ENCODE data around the gene GPR22. TPM values are rescaled to one million over a fixed set of nuclear protein-coding genes. Genes with fewer than 3 reads are reported as not detected.

GPR22 gene, protein sequence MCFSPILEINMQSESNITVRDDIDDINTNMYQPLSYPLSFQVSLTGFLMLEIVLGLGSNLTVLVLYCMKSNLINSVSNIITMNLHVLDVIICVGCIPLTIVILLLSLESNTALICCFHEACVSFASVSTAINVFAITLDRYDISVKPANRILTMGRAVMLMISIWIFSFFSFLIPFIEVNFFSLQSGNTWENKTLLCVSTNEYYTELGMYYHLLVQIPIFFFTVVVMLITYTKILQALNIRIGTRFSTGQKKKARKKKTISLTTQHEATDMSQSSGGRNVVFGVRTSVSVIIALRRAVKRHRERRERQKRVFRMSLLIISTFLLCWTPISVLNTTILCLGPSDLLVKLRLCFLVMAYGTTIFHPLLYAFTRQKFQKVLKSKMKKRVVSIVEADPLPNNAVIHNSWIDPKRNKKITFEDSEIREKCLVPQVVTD
- not detected in 2 replicates for total RNA-seq (2012; rRNA removed)
- not detected in 2 replicates for polyA plus RNA-seq (2012; rRNA removed)
- not detected in 2 replicates for polyA plus RNA-seq (2012; cell fraction: cytosol; rRNA removed)
- polyA plus RNA-seq (2012; cell fraction: nucleus; rRNA removed; ENCODE audit: low replicate concordance), result not detected in 2 replicates
- not detected for Bru-seq, nascent RNA
- BruChase-seq, experiment 1, labeled RNA remaining after a 6-hour chase, result not detected
- not detected for BruChase-seq, experiment 2, labeled RNA remaining after a 2-hour chase
- long read RNA-seq, result 0 reads

DNA sequence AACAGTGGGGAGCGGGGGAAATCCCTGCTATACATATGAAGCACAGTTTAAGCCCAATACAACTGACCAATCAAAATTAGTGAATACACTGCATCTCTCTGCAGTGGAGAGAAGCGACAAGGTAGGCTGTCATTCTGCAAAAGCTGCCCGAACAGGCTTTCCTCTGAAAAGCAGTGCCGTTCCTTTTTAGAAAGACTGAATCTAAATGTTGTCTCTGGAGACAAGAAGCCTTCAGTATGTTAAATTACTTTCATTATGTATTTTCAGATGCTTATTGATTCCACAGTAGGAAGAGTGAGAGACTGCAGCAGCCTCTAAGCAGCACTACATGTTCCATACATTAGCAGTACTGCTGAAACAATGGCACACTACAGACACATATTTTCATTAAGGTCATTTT is at the start of gene GPR22:
Gene GPR22, plus strand, starts transcription at position 129 of the 400 bp plus-strand sequence. CDS start 4,004 bp downstream, outside the sequence.
- H3K79me1 ChIP-seq (ENCODE audit: low read depth in 1 of 2, low read length in 2 of 2), result peaks cover 0 to 3% of the 10 kb centered on the region in 2 experiments; a peak in 2 of 4 replicates
- no peak within 1 kb of the TSS for H3K23ac ChIP-seq (ENCODE audit: low read depth, low read length)
- no peak within 1 kb of the TSS for H3K4me3 ChIP-seq (ENCODE audit: insufficient read depth, low read depth, low read length)
- intact Hi-C loops (cut with micrococcal nuclease), result no loop called here
- H3K4me2 ChIP-seq (ENCODE audit: low read depth, low read length), result no peak within 1 kb of the TSS
- BruUV-seq (replicated peaks), result no TSS peak
- no peak within 1 kb of the TSS for H4K91ac ChIP-seq (ENCODE audit: insufficient read depth, low read depth, low read length)
- no peak within 1 kb of the TSS for H3K27ac ChIP-seq (ENCODE audit: insufficient read depth, low read length)
- H4K5ac ChIP-seq (ENCODE audit: low read depth, low read length), result no peak within 1 kb of the TSS
- ChIA-PET CTCF (no interaction called here), POLR2A (ENCODE audit: unreplicated experiment) (no interaction called here)
- no peak within 1 kb of the TSS for H4K8ac ChIP-seq (ENCODE audit: low read depth in 2 of 2, low read length in 2 of 2)
- DNase-seq (no peak), ATAC-seq (ENCODE audit: low read depth) (no peak)
- H2AFZ ChIP-seq (replicated peaks; ENCODE audit: low read length, poor library complexity), result no peak within 1 kb of the TSS
- no peak within 1 kb of the TSS for H3K14ac ChIP-seq (replicated peaks; ENCODE audit: low read depth, low read length)
- H3K56ac ChIP-seq (ENCODE audit: extremely low read depth, insufficient read depth, low read length), result no peak within 1 kb of the TSS
- peaks cover 3% of the 10 kb centered on the region; the same call in 1 of the 2 replicates for H4K20me1 ChIP-seq (ENCODE audit: insufficient read depth, low read length)
- in situ Hi-C loops (cut with MboI; ENCODE audit: low sequenced_read_pairs), result loop anchor here (5.0 kb wide), 1 partner anchor 252 kb away; no protein-coding TSS in a partner anchor
- no peak within 1 kb of the TSS for H2BK15ac ChIP-seq (ENCODE audit: low read depth, low read length)
- no peaks in the 10 kb centered on the region for H3K9me1 ChIP-seq (ENCODE audit: insufficient read depth, low read length)
- no peak within 1 kb of the TSS for H2AK5ac ChIP-seq (ENCODE audit: low read depth, low read length)
- dilution Hi-C loops (cut with HindIII; ENCODE audit: low sequenced_read_pairs, unreplicated experiment), result loop anchor here (25.0 kb wide), 1 partner anchor 242 kb away; no protein-coding TSS in a partner anchor
- H3K9me3 ChIP-seq (ENCODE audit: control insufficient read depth, insufficient read depth, low read length), result no peaks in the 10 kb centered on the region
- no CpG with 5 or more reads among the region's 4 CpGs for WGBS, 2 experiments (ENCODE audit: extremely low coverage in 2 of 2, insufficient read length in 1 of 2)
- no peak within 1 kb of the TSS for H2AK9ac ChIP-seq (replicated peaks; ENCODE audit: low read depth, low read length, poor library complexity)
- no peak within 1 kb of the TSS for H3K4ac ChIP-seq (ENCODE audit: low read depth, low read length)
- no peak within 1 kb of the TSS for H2BK5ac ChIP-seq (ENCODE audit: low read depth, low read length, poor library complexity, severe bottlenecking)
- no peak within 1 kb of the TSS for H2BK120ac ChIP-seq (ENCODE audit: low read depth, low read length)
- H3K9ac ChIP-seq (ENCODE audit: low read depth, low read length), result no peak within 1 kb of the TSS
- H3K36me3 ChIP-seq (ENCODE audit: control insufficient read depth, insufficient read depth, low read length), result no peaks in the 10 kb centered on the region
- H2BK20ac ChIP-seq (ENCODE audit: low read depth, low read length), result no peak within 1 kb of the TSS
- no peaks in the 10 kb centered on the region for H3K27me3 ChIP-seq (ENCODE audit: control insufficient read depth, insufficient read depth, low read length)
- no peaks in the 10 kb centered on the region; the same call in 1 of the 2 replicates for H3K4me1 ChIP-seq (ENCODE audit: control insufficient read depth, insufficient read depth, low read length)
- H3K18ac ChIP-seq (ENCODE audit: low read depth, low read length), result no peak within 1 kb of the TSS
- TF ChIP-seq BHLHE40 (IDR thresholded peaks at IDR 0.05; ENCODE audit: low read depth, low read length) (no peak), MAZ (IDR thresholded peaks at IDR 0.05; ENCODE audit: borderline replicate concordance, low read depth, low read length) (no peak), NFE2L2 (IDR thresholded peaks at IDR 0.05; ENCODE audit: low read depth, low read length) (no peak), CEBPB (IDR thresholded peaks at IDR 0.05; ENCODE audit: low read depth, low read length) (no peak), RFX5 (IDR thresholded peaks at IDR 0.05; ENCODE audit: low read depth, low read length) (no peak), FOS (IDR thresholded peaks at IDR 0.05; ENCODE audit: low read depth, low read length) (no peak), MXI1 (IDR thresholded peaks at IDR 0.05; ENCODE audit: borderline replicate concordance, low read depth, low read length) (no peak), SMC3 (IDR thresholded peaks at IDR 0.05; ENCODE audit: low read depth, low read length) (no peak), CHD1 (IDR thresholded peaks at IDR 0.05; ENCODE audit: low read depth, low read length) (no peak), RAD21 (IDR thresholded peaks at IDR 0.05; ENCODE audit: low read length) (no peak), MAFK (IDR thresholded peaks at IDR 0.05; ENCODE audit: low read depth, low read length) (no peak), RCOR1 (IDR thresholded peaks at IDR 0.05; ENCODE audit: insufficient replicate concordance, low read length) (no peak), POLR2A (IDR thresholded peaks at IDR 0.05; ENCODE audit: low read depth, low read length) (no peak)
- TF ChIP-seq, protein P1, sequence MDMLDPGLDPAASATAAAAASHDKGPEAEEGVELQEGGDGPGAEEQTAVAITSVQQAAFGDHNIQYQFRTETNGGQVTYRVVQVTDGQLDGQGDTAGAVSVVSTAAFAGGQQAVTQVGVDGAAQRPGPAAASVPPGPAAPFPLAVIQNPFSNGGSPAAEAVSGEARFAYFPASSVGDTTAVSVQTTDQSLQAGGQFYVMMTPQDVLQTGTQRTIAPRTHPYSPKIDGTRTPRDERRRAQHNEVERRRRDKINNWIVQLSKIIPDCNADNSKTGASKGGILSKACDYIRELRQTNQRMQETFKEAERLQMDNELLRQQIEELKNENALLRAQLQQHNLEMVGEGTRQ (IDR thresholded peaks at IDR 0.05; ENCODE audit: low read depth, low read length), result no peak
- TF ChIP-seq, protein P2, sequence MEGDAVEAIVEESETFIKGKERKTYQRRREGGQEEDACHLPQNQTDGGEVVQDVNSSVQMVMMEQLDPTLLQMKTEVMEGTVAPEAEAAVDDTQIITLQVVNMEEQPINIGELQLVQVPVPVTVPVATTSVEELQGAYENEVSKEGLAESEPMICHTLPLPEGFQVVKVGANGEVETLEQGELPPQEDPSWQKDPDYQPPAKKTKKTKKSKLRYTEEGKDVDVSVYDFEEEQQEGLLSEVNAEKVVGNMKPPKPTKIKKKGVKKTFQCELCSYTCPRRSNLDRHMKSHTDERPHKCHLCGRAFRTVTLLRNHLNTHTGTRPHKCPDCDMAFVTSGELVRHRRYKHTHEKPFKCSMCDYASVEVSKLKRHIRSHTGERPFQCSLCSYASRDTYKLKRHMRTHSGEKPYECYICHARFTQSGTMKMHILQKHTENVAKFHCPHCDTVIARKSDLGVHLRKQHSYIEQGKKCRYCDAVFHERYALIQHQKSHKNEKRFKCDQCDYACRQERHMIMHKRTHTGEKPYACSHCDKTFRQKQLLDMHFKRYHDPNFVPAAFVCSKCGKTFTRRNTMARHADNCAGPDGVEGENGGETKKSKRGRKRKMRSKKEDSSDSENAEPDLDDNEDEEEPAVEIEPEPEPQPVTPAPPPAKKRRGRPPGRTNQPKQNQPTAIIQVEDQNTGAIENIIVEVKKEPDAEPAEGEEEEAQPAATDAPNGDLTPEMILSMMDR (conservative IDR thresholded peaks at IDR 0.05; ENCODE audit: low read depth, low read length), result no peak

Data from IMR-90 (cell line).